ENCODE measurements around the gene CD302. TPM values are rescaled to one million over a fixed set of nuclear protein-coding genes. Genes with fewer than 3 reads are reported as not detected.
A peak's percentile ranks its signal among the peaks of the same experiment; 100 is the strongest.
"Not testable (repeated sequence)": the region's sequence is repeated elsewhere in the genome, so short reads cannot be mapped to it uniquely, and the experiment has no call there.

Gene CD302
- total RNA-seq, 1 donor from 2014 or later = 19.9 TPM

GRCh38 chr2:159798376-159798725 is 343 bp upstream of the CD302 start:
- intact Hi-C loops (cut with micrococcal nuclease) = no loop called here
- ATAC-seq (no peak), DNase-seq (no peak)

GRCh38 chr2:159797225-159797542 is 824 bp downstream of the CD302 start:
- ATAC-seq (no peak), DNase-seq (no peak)
- intact Hi-C loops (cut with micrococcal nuclease) = no loop called here

- ATAC-seq = no peak
- intact Hi-C loops (cut with micrococcal nuclease) = no loop called here
- DNase-seq = no peak
Measured at GRCh38 chr2:159795841-159796690, 1.9 kb downstream of the CD302 start.

- ATAC-seq (no peak), DNase-seq (no peak)
- intact Hi-C loops (cut with micrococcal nuclease) = no loop called here
Measured at GRCh38 chr2:159793326-159793725, 4.7 kb downstream of the CD302 start.

GRCh38 chr2:159792599-159792998 is 5.4 kb downstream of the CD302 start:
- DNase-seq (no peak), ATAC-seq (no peak)
- intact Hi-C loops (cut with micrococcal nuclease) = no loop called here

- DNase-seq = no peak
- intact Hi-C loops (cut with micrococcal nuclease) = no loop called here
Measured at GRCh38 chr2:159792036-159792435, 6.0 kb downstream of the CD302 start.

GRCh38 chr2:159790323-159790722 is 7.7 kb downstream of the CD302 start:
- no peak for ATAC-seq
- intact Hi-C loops (cut with micrococcal nuclease) = no loop called here
- no peak for DNase-seq

More at GRCh38 chr2:159792036-159792435, 6.0 kb downstream of the CD302 start:
- no peak for ATAC-seq

GRCh38 chr2:159788253-159788652 is 9.8 kb downstream of the CD302 start:
- DNase-seq (no peak), ATAC-seq (no peak)
- intact Hi-C loops (cut with micrococcal nuclease) = no loop called here

- DNase-seq; ATAC-seq; intact Hi-C loops (cut with micrococcal nuclease): not testable (repeated sequence)
Measured at GRCh38 chr2:159787647-159788046, 10.4 kb downstream of the CD302 start.

GRCh38 chr2:159786938-159787337 is 11.1 kb downstream of the CD302 start:
- intact Hi-C loops (cut with micrococcal nuclease) = no loop called here
- DNase-seq = no peak
- ATAC-seq = no peak

GRCh38 chr2:159785195-159785594 is 12.8 kb downstream of the CD302 start:
- no peak for DNase-seq
- intact Hi-C loops (cut with micrococcal nuclease) = no loop called here
- no peak for ATAC-seq

- peak; percentile 26 for ATAC-seq
- DNase-seq; intact Hi-C loops (cut with micrococcal nuclease): not testable (repeated sequence)
Measured at GRCh38 chr2:159784744-159785143, 13.3 kb downstream of the CD302 start.

GRCh38 chr2:159783556-159783955 is 14.5 kb downstream of the CD302 start:
- no peak for ATAC-seq
- intact Hi-C loops (cut with micrococcal nuclease) = no loop called here
- no peak for DNase-seq

GRCh38 chr2:159776321-159776720 is 21.7 kb downstream of the CD302 start:
- no peak for DNase-seq
- no peak for ATAC-seq
- intact Hi-C loops (cut with micrococcal nuclease) = no loop called here

GRCh38 chr2:159775021-159775420 is 23.0 kb downstream of the CD302 start:
- ATAC-seq (peak; percentile 21), DNase-seq (no peak)
- intact Hi-C loops (cut with micrococcal nuclease) = no loop called here

- peak; percentile 12 for ATAC-seq
- no peak for DNase-seq
- intact Hi-C loops (cut with micrococcal nuclease) = no loop called here
Measured at GRCh38 chr2:159774370-159774990, 23.5 kb downstream of the CD302 start.

- intact Hi-C loops (cut with micrococcal nuclease) = no loop called here
Measured at GRCh38 chr2:159773886-159774285, 24.1 kb downstream of the CD302 start.

GRCh38 chr2:159773426-159773825 is 24.6 kb downstream of the CD302 start:
- no peak for ATAC-seq
- DNase-seq = no peak
- intact Hi-C loops (cut with micrococcal nuclease) = no loop called here

More at GRCh38 chr2:159773886-159774285, 24.1 kb downstream of the CD302 start:
- DNase-seq = no peak
- ATAC-seq = peak; percentile 33

GRCh38 chr2:159769147-159769546 is 28.9 kb downstream of the CD302 start:
- intact Hi-C loops (cut with micrococcal nuclease) = no loop called here
- ATAC-seq = no peak
- no peak for DNase-seq

GRCh38 chr2:159762075-159762474 is 35.9 kb downstream of the CD302 start:
- no peak for DNase-seq
- intact Hi-C loops (cut with micrococcal nuclease) = no loop called here
- ATAC-seq = peak; percentile 14

GRCh38 chr2:159760326-159760725 is 37.7 kb downstream of the CD302 start:
- ATAC-seq = no peak

More at GRCh38 chr2:159760326-159760725, 37.7 kb downstream of the CD302 start:
- intact Hi-C loops (cut with micrococcal nuclease) = no loop called here
- no peak for DNase-seq
